WTC11 (cell line): ENCODE data around the gene CLDN6. TPM values are rescaled to one million over a fixed set of nuclear protein-coding genes. Genes with fewer than 3 reads are reported as not detected.

Experiments used
- ATAC-seq: fragments of 200-7000 bp; cut with Tn5 transposase; 2 replicates; pipeline ENCODE4 v1.10.0; 2021; ENCODE audit warnings: mild to moderate bottlenecking, moderate library complexity
- CTCF ChIA-PET: fragments of 300-600 bp; sonication (Branson Sonifier 250); formaldehyde crosslinking; loops from one replicate; lab custom pipeline; 2021; ENCODE audit warnings: antibody characterized with exemption; lab: Charles Lee
- POLR2A ChIA-PET: fragments of 350-600 bp; sonication (Branson Sonifier 250); formaldehyde crosslinking; loops from one replicate; lab custom pipeline; 2021; ENCODE audit warnings: antibody characterized with exemption; lab: Charles Lee
- DNase-seq: peaks from one replicate; pipeline ENCODE4 v3.0.0; 2021; ENCODE audit warnings: low spot score
- H3K27ac Mint-ChIP-seq: 2 replicates; pipeline ENCODE4 v1.8.0; 2021; ENCODE audit warnings: mixed read lengths
- H3K27me3 Mint-ChIP-seq: 2 replicates; pipeline ENCODE4 v1.8.0; 2021; ENCODE audit warnings: low read depth, mild to moderate bottlenecking, moderate library complexity, mixed read lengths
- H3K36me3 Mint-ChIP-seq: 2 replicates; pipeline ENCODE4 v1.8.0; 2021; ENCODE audit warnings: mixed read lengths
- H3K4me1 Mint-ChIP-seq: 2 replicates; pipeline ENCODE4 v1.8.0; 2022; ENCODE audit warnings: mixed read lengths
- H3K4me3 Mint-ChIP-seq: 2 replicates; pipeline ENCODE4 v1.8.0; 2021; ENCODE audit warnings: mild to moderate bottlenecking, moderate library complexity, mixed read lengths
- H3K9me3 Mint-ChIP-seq: 2 replicates; pipeline ENCODE4 v1.8.0; 2021; ENCODE audit warnings: mixed read lengths
- E2F5 ChIP-seq: sonication (generic); formaldehyde crosslinking; IDR thresholded peaks from 2 replicates; pipeline ENCODE4 v1.8.1; 2022; ENCODE audit warnings: mild to moderate bottlenecking, moderate library complexity, missing genetic modification reagents
- FOXK1 ChIP-seq: sonication (generic); formaldehyde crosslinking; IDR thresholded peaks from 2 replicates; pipeline ENCODE4 v1.8.0; 2022; ENCODE audit warnings: mild to moderate bottlenecking, moderate library complexity, missing genetic modification reagents
- GABPB1 ChIP-seq: sonication (generic); formaldehyde crosslinking; IDR thresholded peaks from 2 replicates; pipeline ENCODE4 v1.8.1; 2023; ENCODE audit warnings: mild to moderate bottlenecking, missing genetic modification reagents
- HMGA2 ChIP-seq: fragments of 250-450 bp; sonication (Bioruptor Pico); IDR thresholded peaks from 2 replicates; pipeline ENCODE4 v1.4.0; 2021; ENCODE audit warnings: mild to moderate bottlenecking, moderate library complexity
- NR2C2 ChIP-seq: sonication (generic); formaldehyde crosslinking; IDR thresholded peaks from 2 replicates; pipeline ENCODE4 v1.8.0; 2022; ENCODE audit warnings: mild to moderate bottlenecking, missing genetic modification reagents
- SP1 ChIP-seq: sonication (generic); formaldehyde crosslinking; conservative IDR thresholded peaks from 2 replicates; pipeline ENCODE4 v1.8.1; 2022; ENCODE audit warnings: missing genetic modification reagents
- STAT6 ChIP-seq: sonication (generic); formaldehyde crosslinking; conservative IDR thresholded peaks from 2 replicates; pipeline ENCODE4 v1.8.1; 2023; ENCODE audit warnings: mild to moderate bottlenecking, low read depth, missing genetic modification reagents, moderate library complexity
- TP53 ChIP-seq: sonication (generic); formaldehyde crosslinking; IDR thresholded peaks from 2 replicates; pipeline ENCODE4 v1.8.1; 2023; ENCODE audit warnings: mild to moderate bottlenecking, missing genetic modification reagents
- ZNF232 ChIP-seq: sonication (generic); formaldehyde crosslinking; IDR thresholded peaks from 2 replicates; pipeline ENCODE4 v1.8.0; 2022; ENCODE audit warnings: mild to moderate bottlenecking, missing genetic modification reagents
- total RNA-seq: library from RNA; stranded (reverse); gene quantifications from 3 replicates; pipeline ENCODE4 v1.2.3, GENCODE V29; 2021
- TF ChIP-seq, protein P1 (sequence below): sonication (generic); formaldehyde crosslinking; IDR thresholded peaks from 2 replicates; pipeline ENCODE4 v1.8.1; 2023; ENCODE audit warnings: mild to moderate bottlenecking, missing genetic modification reagents, borderline replicate concordance
- TF ChIP-seq, protein P2 (sequence below): fragments of 250-450 bp; sonication (Bioruptor Pico); conservative IDR thresholded peaks from 2 replicates; pipeline ENCODE4 v1.9.0; 2021; ENCODE audit warnings: mild to moderate bottlenecking
- TF ChIP-seq, protein P3 (sequence below): sonication (generic); formaldehyde crosslinking; IDR thresholded peaks from 2 replicates; pipeline ENCODE4 v1.8.0; 2022; ENCODE audit warnings: missing genetic modification reagents
- TF ChIP-seq, protein P4 (sequence below): sonication (generic); formaldehyde crosslinking; IDR thresholded peaks from 2 replicates; pipeline ENCODE4 v1.8.0; 2023; ENCODE audit warnings: missing genetic modification reagents, mild to moderate bottlenecking, borderline replicate concordance

The CLDN6 gene
- total RNA-seq, 1 experiment from 2014 or later, result 746 TPM

- TF ChIP-seq, protein P1, sequence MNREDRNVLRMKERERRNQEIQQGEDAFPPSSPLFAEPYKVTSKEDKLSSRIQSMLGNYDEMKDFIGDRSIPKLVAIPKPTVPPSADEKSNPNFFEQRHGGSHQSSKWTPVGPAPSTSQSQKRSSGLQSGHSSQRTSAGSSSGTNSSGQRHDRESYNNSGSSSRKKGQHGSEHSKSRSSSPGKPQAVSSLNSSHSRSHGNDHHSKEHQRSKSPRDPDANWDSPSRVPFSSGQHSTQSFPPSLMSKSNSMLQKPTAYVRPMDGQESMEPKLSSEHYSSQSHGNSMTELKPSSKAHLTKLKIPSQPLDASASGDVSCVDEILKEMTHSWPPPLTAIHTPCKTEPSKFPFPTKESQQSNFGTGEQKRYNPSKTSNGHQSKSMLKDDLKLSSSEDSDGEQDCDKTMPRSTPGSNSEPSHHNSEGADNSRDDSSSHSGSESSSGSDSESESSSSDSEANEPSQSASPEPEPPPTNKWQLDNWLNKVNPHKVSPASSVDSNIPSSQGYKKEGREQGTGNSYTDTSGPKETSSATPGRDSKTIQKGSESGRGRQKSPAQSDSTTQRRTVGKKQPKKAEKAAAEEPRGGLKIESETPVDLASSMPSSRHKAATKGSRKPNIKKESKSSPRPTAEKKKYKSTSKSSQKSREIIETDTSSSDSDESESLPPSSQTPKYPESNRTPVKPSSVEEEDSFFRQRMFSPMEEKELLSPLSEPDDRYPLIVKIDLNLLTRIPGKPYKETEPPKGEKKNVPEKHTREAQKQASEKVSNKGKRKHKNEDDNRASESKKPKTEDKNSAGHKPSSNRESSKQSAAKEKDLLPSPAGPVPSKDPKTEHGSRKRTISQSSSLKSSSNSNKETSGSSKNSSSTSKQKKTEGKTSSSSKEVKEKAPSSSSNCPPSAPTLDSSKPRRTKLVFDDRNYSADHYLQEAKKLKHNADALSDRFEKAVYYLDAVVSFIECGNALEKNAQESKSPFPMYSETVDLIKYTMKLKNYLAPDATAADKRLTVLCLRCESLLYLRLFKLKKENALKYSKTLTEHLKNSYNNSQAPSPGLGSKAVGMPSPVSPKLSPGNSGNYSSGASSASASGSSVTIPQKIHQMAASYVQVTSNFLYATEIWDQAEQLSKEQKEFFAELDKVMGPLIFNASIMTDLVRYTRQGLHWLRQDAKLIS (CRISPR knock-in tag), result no peak
- TF ChIP-seq, protein P2, sequence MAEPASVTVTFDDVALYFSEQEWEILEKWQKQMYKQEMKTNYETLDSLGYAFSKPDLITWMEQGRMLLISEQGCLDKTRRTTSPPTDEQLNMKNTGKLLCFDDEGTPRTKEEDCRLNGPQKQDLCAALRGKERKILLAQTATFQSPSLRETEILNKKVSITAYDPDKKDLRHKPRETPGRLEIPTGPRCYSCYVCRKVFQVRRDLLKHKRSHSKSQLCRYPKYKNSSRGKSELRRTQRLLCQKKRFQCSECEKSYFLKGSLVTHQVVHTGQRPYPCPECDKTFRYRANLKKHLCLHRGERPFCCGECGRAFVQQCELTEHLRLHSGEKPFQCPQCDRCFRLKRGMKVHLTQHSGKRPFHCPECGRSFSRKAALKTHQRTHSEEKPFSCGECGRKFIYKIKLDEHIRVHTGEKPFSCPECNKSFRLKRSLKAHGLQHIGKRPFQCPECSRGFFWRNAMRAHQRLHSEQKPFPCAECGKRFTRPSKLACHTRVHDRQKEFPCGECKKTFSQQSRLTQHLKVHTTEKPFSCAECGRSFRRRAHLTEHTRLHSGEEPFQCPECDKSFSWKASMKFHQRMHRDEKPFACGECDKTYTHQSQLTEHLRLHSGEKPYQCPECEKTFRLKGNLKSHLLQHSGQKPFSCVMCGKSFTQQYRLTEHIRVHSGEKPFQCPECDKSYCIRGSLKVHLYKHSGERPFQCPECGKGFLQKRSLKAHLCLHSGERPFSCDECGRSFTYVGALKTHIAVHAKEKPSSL, result no peak
- TF ChIP-seq GABPB1 (CRISPR knock-in tag) (peak; percentile 58; the same call in 1 of the 2 replicates), ZNF232 (CRISPR knock-in tag) (no peak), TP53 (CRISPR knock-in tag) (no peak), HMGA2 (no peak), FOXK1 (CRISPR knock-in tag) (peak; percentile 12), NR2C2 (CRISPR knock-in tag) (no peak), STAT6 (CRISPR knock-in tag) (no peak)
- TF ChIP-seq, protein P3, sequence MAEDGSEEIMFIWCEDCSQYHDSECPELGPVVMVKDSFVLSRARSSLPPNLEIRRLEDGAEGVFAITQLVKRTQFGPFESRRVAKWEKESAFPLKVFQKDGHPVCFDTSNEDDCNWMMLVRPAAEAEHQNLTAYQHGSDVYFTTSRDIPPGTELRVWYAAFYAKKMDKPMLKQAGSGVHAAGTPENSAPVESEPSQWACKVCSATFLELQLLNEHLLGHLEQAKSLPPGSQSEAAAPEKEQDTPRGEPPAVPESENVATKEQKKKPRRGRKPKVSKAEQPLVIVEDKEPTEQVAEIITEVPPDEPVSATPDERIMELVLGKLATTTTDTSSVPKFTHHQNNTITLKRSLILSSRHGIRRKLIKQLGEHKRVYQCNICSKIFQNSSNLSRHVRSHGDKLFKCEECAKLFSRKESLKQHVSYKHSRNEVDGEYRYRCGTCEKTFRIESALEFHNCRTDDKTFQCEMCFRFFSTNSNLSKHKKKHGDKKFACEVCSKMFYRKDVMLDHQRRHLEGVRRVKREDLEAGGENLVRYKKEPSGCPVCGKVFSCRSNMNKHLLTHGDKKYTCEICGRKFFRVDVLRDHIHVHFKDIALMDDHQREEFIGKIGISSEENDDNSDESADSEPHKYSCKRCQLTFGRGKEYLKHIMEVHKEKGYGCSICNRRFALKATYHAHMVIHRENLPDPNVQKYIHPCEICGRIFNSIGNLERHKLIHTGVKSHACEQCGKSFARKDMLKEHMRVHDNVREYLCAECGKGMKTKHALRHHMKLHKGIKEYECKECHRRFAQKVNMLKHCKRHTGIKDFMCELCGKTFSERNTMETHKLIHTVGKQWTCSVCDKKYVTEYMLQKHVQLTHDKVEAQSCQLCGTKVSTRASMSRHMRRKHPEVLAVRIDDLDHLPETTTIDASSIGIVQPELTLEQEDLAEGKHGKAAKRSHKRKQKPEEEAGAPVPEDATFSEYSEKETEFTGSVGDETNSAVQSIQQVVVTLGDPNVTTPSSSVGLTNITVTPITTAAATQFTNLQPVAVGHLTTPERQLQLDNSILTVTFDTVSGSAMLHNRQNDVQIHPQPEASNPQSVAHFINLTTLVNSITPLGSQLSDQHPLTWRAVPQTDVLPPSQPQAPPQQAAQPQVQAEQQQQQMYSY (CRISPR knock-in tag), result no peak
These were observed 37.5 kb downstream of the CLDN6 start, which contains the start of gene PKMYT1 (continued) for GRCh38 chr16:2980227-2981176.

DNA sequence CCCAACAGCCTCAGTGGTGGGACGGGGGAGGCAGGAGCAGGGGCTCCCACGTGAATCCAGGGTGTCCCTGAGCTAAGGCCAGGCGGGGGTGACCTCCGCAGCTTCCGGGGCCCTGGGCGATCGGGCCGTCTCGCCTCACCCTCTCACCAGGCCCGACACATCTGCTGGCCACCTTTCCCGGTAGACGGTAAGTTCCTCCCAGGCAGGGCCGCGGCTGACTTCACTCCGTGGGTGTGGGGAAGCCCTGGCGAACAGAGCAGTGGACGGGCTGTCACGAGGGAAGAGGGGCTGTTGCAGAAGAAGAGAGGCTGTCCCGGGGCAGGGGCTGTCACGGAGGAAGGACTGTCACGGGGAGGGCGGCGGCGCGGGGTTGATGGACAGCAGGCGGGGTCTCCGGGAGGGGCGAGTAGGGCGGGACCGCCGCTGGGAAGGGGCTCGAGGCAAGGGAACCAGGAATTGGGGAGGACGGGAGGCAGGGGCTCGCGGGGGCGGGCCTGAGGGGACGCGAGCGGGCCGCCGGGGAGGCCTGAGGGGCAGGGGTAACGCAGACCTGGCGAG lies 38.2 kb downstream of the CLDN6 start:
- Mint-ChIP-seq H3K4me1 (peaks cover 24% of the 10 kb centered on the region), H3K9me3 (no peaks in the 10 kb centered on the region), H3K4me3 (peak overlapping the region; percentile 79), H3K27me3 (peaks cover 6% of the 10 kb centered on the region; the same call in 1 of the 2 replicates), H3K36me3 (no peaks in the 10 kb centered on the region), H3K27ac (no peak overlapping the region)
- DNase-seq (peak; percentile 63), ATAC-seq (peak; percentile 4)
- CTCF ChIA-PET, result interaction anchor here (1.5 to 3.9 kb wide), 4 partner anchors 10 to 150 kb away, joined by 3 to 46 read pairs (median 34); partner anchors contain the start of gene KREMEN2
- POLR2A ChIA-PET, result interaction anchor here (2.1 to 2.8 kb wide), 3 partner anchors 8 to 28 kb away, joined by 9 to 11 read pairs (median 9); partner anchors contain the start of gene PAQR4
- TF ChIP-seq E2F5 (CRISPR knock-in tag), result peak; percentile 28; the same call in 1 of the 2 replicates
- TF ChIP-seq, protein P4, sequence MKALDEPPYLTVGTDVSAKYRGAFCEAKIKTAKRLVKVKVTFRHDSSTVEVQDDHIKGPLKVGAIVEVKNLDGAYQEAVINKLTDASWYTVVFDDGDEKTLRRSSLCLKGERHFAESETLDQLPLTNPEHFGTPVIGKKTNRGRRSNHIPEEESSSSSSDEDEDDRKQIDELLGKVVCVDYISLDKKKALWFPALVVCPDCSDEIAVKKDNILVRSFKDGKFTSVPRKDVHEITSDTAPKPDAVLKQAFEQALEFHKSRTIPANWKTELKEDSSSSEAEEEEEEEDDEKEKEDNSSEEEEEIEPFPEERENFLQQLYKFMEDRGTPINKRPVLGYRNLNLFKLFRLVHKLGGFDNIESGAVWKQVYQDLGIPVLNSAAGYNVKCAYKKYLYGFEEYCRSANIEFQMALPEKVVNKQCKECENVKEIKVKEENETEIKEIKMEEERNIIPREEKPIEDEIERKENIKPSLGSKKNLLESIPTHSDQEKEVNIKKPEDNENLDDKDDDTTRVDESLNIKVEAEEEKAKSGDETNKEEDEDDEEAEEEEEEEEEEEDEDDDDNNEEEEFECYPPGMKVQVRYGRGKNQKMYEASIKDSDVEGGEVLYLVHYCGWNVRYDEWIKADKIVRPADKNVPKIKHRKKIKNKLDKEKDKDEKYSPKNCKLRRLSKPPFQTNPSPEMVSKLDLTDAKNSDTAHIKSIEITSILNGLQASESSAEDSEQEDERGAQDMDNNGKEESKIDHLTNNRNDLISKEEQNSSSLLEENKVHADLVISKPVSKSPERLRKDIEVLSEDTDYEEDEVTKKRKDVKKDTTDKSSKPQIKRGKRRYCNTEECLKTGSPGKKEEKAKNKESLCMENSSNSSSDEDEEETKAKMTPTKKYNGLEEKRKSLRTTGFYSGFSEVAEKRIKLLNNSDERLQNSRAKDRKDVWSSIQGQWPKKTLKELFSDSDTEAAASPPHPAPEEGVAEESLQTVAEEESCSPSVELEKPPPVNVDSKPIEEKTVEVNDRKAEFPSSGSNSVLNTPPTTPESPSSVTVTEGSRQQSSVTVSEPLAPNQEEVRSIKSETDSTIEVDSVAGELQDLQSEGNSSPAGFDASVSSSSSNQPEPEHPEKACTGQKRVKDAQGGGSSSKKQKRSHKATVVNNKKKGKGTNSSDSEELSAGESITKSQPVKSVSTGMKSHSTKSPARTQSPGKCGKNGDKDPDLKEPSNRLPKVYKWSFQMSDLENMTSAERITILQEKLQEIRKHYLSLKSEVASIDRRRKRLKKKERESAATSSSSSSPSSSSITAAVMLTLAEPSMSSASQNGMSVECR (CRISPR knock-in tag), result peak; percentile 55; the same call in 1 of the 2 replicates
- TF ChIP-seq SP1 (CRISPR knock-in tag), result no peak; the same call in 1 of the 2 replicates
